Thyroid gland (tissue), 4 donors: ENCODE measurements around the gene CYP3A5. TPM values are rescaled to one million over a fixed set of nuclear protein-coding genes. Genes with fewer than 3 reads are reported as not detected.
"Not testable (repeated sequence)": the region's sequence is repeated elsewhere in the genome, so short reads cannot be mapped to it uniquely, and the experiment has no call there.

ENCODE experiments used
- DNase-seq, 2 donors: peaks; one replicate each; pipeline ENCODE4 v3.0.0-alpha.2; 2019
- H3K27ac ChIP-seq, 3 donors: fragments of 200-600 bp; sonication (generic); 1 replicate in 2 of 3; 2 replicates in 1 of 3; pipeline ENCODE4 v1.5.1; 2016 to 2019; ENCODE audit warnings: mild to moderate bottlenecking in 1 of 3, moderate library complexity in 1 of 3
- H3K27me3 ChIP-seq: fragments of 200-600 bp; sonication (generic); one replicate; pipeline ENCODE4 v1.5.1; 2019
- H3K36me3 ChIP-seq, 2 donors: fragments of 200-600 bp; sonication (generic); one replicate each; pipeline ENCODE4 v1.5.1; 2016 to 2019
- H3K4me1 ChIP-seq, 2 donors: fragments of 200-600 bp; sonication (generic); one replicate each; pipeline ENCODE4 v1.5.1; 2017 to 2019
- H3K4me3 ChIP-seq, 3 donors: fragments of 200-600 bp; sonication (generic); replicated peaks in 1 of 3; 1 replicate in 2 of 3; 2 replicates in 1 of 3; pipeline ENCODE4 v1.5.1; 2016; ENCODE audit warnings: mild to moderate bottlenecking in 1 of 3
- H3K9me3 ChIP-seq: fragments of 200-600 bp; sonication (generic); one replicate; pipeline ENCODE4 v1.5.1; 2017
- CTCF ChIP-seq, 6 experiments: fragments of 200-600 bp in 3 of 6; fragments of 450-650 bp in 3 of 6; sonication (generic) in 3 of 6; IDR thresholded peaks; one replicate each; pipeline ENCODE4 v1.5.1; 2016 to 2019; ENCODE audit warnings: antibody characterized with exemption in 6 of 6, mild to moderate bottlenecking in 2 of 6, inconsistent platforms in 1 of 6, moderate library complexity in 1 of 6
- POLR2A ChIP-seq, 2 donors: fragments of 450-650 bp; IDR thresholded peaks; one replicate each; pipeline ENCODE4 v1.6.1; 2017; ENCODE audit warnings: antibody characterized with exemption in 2 of 2, mild to moderate bottlenecking in 2 of 2, moderate library complexity in 1 of 2
- WGBS, 2 donors: methylation state at CpG; one replicate each; pipeline ENCODE4 v1.1.5; 2017; 5-methylcytosine and 5-hydroxymethylcytosine counted together
- intact Hi-C: fragments of 100-400 bp; cut with DNase I; formaldehyde crosslinking; loops from one replicate; pipeline ENCODE4 v1.15.1; 2023
- total RNA-seq, 4 donors: library from RNA; depleted of rRNA; stranded (reverse); fragments of >200 nt; gene quantifications; one replicate each; pipeline ENCODE4 v1.2.3, GENCODE V29; 2016

CYP3A5 gene
- total RNA-seq, 4 donors from 2014 or later, result 0.24 to 1.2 (median 0.73) TPM

GRCh38 chr7:99694912-99695304 lies 15.1 kb upstream of the CYP3A5 start:
- H3K36me3 ChIP-seq, result no peaks in the 10 kb centered on the region
- DNase-seq, result no peak
- intact Hi-C loops, result no loop called here
- no peaks in the 10 kb centered on the region for H3K9me3 ChIP-seq
- WGBS, 2 donors, result 80 to 91% methylated on average over 1 of the region's 1 CpG
- H3K4me1 ChIP-seq, result peaks cover 0 to 3% of the 10 kb centered on the region in 2 donors
- no peak overlapping the region for H3K27ac ChIP-seq
- no peaks in the 10 kb centered on the region for H3K27me3 ChIP-seq
- no peak overlapping the region for H3K4me3 ChIP-seq
- TF ChIP-seq POLR2A (IDR thresholded peaks at IDR 0.05) (no peak), CTCF (IDR thresholded peaks at IDR 0.05) (no peak)

DNA sequence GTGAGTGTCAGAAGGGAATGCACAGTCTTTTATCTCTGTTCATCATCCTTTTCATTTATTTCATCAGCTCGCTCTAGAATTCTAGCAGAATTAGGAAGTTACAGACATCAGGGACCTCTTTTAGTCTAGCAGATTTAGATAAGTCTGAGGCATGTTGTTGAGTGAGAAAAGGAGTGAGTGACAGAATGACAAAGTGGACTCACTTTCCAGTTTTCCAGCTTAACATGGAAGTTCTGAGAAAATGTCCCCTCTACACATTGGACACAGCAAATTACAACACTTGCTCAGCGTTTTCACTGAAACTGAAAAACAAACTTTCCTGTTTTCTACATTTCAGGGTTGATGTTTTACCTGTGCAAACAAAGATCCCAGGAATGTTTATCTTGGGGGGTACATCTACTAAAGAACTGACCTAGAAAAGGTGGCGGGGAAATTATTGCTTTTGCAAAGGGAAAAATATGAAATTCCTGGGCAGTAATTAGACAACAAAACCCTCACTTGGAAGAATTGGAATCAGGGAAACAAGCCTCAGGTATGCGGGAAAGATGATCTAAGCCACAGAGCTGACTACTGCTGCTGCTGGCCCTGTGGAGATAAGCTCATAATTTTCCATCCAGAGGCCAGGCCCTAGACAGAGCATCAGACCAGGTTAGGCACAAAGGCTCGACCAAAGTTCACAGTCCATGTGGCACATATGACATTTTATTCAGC lies 14.6 kb upstream of the CYP3A5 start:
- no peak for DNase-seq
- peaks cover 0 to 3% of the 10 kb centered on the region in 2 donors for H3K4me1 ChIP-seq
- H3K4me3 ChIP-seq, result no peak overlapping the region
- TF ChIP-seq POLR2A (IDR thresholded peaks at IDR 0.05), result no peak
- TF ChIP-seq CTCF (IDR thresholded peaks at IDR 0.05), result no peak
- intact Hi-C loops, result no loop called here
- no peak overlapping the region for H3K27ac ChIP-seq
- H3K9me3 ChIP-seq, result no peaks in the 10 kb centered on the region
- 81 to 84% methylated on average over 5 of the region's 5 CpGs for WGBS, 2 donors
- no peaks in the 10 kb centered on the region for H3K36me3 ChIP-seq
- H3K27me3 ChIP-seq, result no peaks in the 10 kb centered on the region

- TF ChIP-seq POLR2A (IDR thresholded peaks at IDR 0.05) (no peak), CTCF (IDR thresholded peaks at IDR 0.05) (no peak)
- peak; percentile 50 to 54 for DNase-seq
- 27 to 28% methylated on average over 5 of the region's 9 CpGs for WGBS, 2 donors
These were observed 13.8 kb upstream of the CYP3A5 start for GRCh38 chr7:99693427-99694200.

DNA sequence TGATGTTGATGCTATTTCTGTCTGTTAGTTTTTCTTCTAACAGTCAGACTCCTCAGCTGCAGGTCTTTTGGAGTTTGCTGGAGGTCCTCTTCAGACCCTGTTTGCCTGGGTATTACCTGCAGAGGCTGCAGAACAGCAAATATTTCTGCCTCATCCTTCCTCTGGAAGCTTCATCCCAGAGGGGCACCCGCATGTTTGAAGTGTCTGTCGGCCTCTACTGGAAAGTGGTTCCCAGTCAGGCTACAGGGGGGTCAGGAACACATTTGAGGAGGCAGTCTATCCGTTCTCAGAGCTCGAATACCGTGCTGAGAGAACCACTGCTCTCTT lies 13.3 kb upstream of the CYP3A5 start:
- no peaks in the 10 kb centered on the region for H3K27me3 ChIP-seq
- intact Hi-C loops, result no loop called here
- 0 to 17% methylated on average over 1 to 5 of the region's 5 CpGs for WGBS, 2 donors
- H3K4me3 ChIP-seq, result no peak overlapping the region
- no peak for TF ChIP-seq CTCF (IDR thresholded peaks at IDR 0.05)
- TF ChIP-seq POLR2A (IDR thresholded peaks at IDR 0.05), result no peak
- H3K27ac ChIP-seq, result no peak overlapping the region
- no peak for DNase-seq
- H3K4me1 ChIP-seq, result peaks cover 0 to 3% of the 10 kb centered on the region in 2 donors
- H3K9me3 ChIP-seq, result no peaks in the 10 kb centered on the region
- no peaks in the 10 kb centered on the region for H3K36me3 ChIP-seq

More at GRCh38 chr7:99693427-99694200, 13.8 kb upstream of the CYP3A5 start:
- Histone ChIP-seq H3K27ac (no peak overlapping the region), H3K4me3 (no peak overlapping the region), H3K4me1 (peaks cover 0 to 3% of the 10 kb centered on the region in 2 donors), H3K36me3 (no peaks in the 10 kb centered on the region), H3K9me3 (no peaks in the 10 kb centered on the region), H3K27me3 (no peaks in the 10 kb centered on the region)
- intact Hi-C loops, result no loop called here

DNA sequence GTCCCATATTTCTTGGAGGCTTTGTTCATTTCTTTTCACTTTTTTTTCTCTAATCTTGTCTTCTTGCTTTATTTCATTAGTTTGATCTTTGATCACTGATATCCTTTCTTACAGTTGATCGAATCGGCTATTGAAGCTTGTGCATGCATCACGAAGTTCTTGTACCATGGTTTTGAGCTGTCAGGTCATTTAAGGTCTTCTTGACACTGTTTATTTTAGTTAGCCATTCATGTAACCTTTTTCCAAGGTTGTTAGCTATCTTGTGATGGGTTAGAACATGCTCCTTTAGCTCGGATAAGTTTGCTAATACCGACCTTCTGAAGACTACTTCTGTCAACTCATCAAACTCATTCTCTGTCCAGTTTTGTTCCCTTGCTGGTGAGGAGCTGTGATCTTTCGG lies 12.8 kb upstream of the CYP3A5 start:
- H3K36me3 ChIP-seq, H3K4me3 ChIP-seq, H3K27ac ChIP-seq, intact Hi-C loops, H3K9me3 ChIP-seq, H3K27me3 ChIP-seq, DNase-seq, H3K4me1 ChIP-seq: not testable (repeated sequence)
- 89% methylated on average over 6 of the region's 6 CpGs for WGBS, 2 donors

GRCh38 chr7:99691658-99692057 lies 11.9 kb upstream of the CYP3A5 start:
- H3K36me3 ChIP-seq, result not testable (repeated sequence)
- 85 to 92% methylated on average over 1 of the region's 1 CpG for WGBS, 2 donors

GRCh38 chr7:99690918-99691317 lies 11.1 kb upstream of the CYP3A5 start:
- H3K9me3 ChIP-seq, H3K27me3 ChIP-seq, H3K4me1 ChIP-seq, H3K27ac ChIP-seq, DNase-seq, H3K4me3 ChIP-seq, H3K36me3 ChIP-seq, intact Hi-C loops: not testable (repeated sequence)
- 93 to 98% methylated on average over 4 of the region's 4 CpGs for WGBS, 2 donors

More at GRCh38 chr7:99691658-99692057, 11.9 kb upstream of the CYP3A5 start:
- H3K9me3 ChIP-seq, DNase-seq, H3K27me3 ChIP-seq, H3K4me1 ChIP-seq, H3K27ac ChIP-seq, H3K4me3 ChIP-seq, intact Hi-C loops: not testable (repeated sequence)

DNA sequence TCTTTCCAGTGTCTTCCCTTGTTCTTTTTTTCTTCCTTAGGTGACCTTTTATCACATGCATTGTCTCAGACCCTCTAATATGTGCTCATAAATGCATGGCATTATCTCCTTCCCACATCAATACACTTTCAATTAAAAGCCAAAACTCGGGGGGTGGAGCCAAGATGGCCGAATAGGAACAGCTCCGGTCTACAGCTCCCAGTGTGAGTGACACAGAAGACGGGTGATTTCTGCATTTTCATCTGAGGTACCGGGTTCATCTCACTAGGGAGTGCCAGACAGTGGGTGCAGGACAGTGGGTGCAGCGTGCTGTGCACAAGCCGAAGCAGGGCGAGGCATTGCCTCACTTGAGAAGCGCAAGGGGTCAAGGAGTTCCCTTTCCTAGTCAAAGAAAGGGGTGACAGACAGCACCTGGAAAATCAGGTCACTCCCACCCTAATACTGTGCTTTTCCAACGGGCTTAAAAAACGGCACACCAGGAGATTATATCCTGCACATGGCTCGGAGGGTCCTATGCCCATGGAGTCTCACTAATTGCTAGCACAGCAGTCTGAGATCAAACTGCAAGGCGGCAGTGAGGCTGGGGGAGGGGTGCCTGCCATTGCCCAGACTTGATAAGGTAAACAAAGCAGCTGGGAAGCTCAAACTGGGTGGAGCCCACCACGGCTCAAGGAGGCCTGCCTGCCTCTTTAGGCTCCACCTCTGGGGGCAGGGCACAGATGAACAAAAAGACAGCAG lies 6.2 kb upstream of the CYP3A5 start:
- 93 to 97% methylated on average over 9 to 14 of the region's 14 CpGs for WGBS, 2 donors
- H3K27ac ChIP-seq, H3K4me3 ChIP-seq, H3K9me3 ChIP-seq, H3K4me1 ChIP-seq, DNase-seq, intact Hi-C loops, H3K27me3 ChIP-seq, H3K36me3 ChIP-seq: not testable (repeated sequence)
